A549 treated with Mapracorat at 1 μM for 4 hours (cell line): ENCODE data around the gene JMJD4. TPM values are rescaled to one million over a fixed set of nuclear protein-coding genes. Genes with fewer than 3 reads are reported as not detected.

Experiments used
- total RNA-seq: library from RNA; stranded (reverse); fragments of 200-300 nt; extraction: Qiagen RNA extraction; gene quantifications from 5 replicates; pipeline ENCODE4 v1.2.3, GENCODE V29; 2022

JMJD4 gene, protein sequence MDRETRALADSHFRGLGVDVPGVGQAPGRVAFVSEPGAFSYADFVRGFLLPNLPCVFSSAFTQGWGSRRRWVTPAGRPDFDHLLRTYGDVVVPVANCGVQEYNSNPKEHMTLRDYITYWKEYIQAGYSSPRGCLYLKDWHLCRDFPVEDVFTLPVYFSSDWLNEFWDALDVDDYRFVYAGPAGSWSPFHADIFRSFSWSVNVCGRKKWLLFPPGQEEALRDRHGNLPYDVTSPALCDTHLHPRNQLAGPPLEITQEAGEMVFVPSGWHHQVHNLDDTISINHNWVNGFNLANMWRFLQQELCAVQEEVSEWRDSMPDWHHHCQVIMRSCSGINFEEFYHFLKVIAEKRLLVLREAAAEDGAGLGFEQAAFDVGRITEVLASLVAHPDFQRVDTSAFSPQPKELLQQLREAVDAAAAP
- total RNA-seq = 23.9 to 30.9 TPM (median 30.3 TPM) in 5 replicates

DNA sequence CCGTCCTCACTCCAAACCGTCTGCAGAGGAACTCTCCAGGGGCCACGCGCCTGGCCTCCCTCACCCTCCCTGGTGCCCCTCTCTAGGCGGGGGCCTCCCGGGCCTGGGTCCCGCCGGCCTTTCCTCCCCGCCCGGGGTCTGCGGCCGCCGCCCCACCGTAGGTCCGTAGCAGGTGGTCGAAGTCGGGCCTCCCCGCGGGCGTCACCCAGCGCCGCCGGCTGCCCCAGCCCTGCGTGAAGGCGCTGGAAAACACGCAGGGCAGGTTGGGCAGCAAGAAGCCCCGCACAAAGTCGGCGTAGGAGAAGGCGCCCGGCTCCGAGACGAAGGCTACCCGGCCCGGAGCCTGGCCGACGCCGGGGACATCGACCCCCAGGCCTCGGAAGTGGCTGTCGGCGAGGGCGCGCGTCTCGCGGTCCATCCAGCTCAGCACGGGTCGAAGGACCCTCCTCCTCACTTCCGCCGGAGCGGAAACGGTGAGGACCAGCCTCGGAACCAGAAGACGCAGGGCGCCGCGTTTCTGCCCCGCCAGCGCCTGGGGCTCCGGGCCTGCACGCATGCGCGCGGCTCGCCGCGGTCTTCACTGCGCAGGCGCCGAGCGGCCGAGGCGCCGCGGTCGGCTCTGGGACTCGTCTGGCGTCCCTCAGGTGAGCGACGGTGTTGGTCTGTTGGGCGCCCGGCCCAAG, at the start of gene JMJD4, which contains the start of gene SNAP47:
TSS of gene JMJD4 (minus strand) at position 447 of the 683 bp plus-strand sequence. CDS start at position 418, 29 bp downstream.
TSS of gene SNAP47 (plus strand) at position 580 of the 683 bp plus-strand sequence. CDS start 12,302 bp downstream, outside the sequence.

Other genes starting within 250 kb of the JMJD4 start
- 1.1 to 2.4 TPM (median 1.7 TPM) in 5 replicates for gene ZNF678, start 171.7 kb downstream of the JMJD4 start, total RNA-seq
- gene SNAP47, start 133 bp upstream of the JMJD4 start, total RNA-seq = 25.4 to 29.3 TPM (median 28.6 TPM) in 5 replicates
- not detected in 5 replicates for gene PRSS38, start 80.4 kb upstream of the JMJD4 start, total RNA-seq
- 6.8 to 10.2 TPM (median 7.9 TPM) in 5 replicates for gene WNT9A, start 212.6 kb upstream of the JMJD4 start, total RNA-seq